IPS-20b (cell line): Measurements from ENCODE around the gene RFTN2.
"Not testable (repeated sequence)": the region's sequence is repeated elsewhere in the genome, so short reads cannot be mapped to it uniquely, and the experiment has no call there.

Source experiments
- H3K27ac ChIP-seq: one replicate; pipeline ENCODE4 v1.5.1; 2013; ENCODE audit warnings: low read length
- H3K27me3 ChIP-seq: 2 replicates; pipeline ENCODE4 v1.6.1; 2013; ENCODE audit warnings: mild to moderate bottlenecking, low read length, inconsistent platforms; ENCODE audit not compliant: insufficient read depth
- H3K36me3 ChIP-seq: 2 replicates; pipeline ENCODE4 v1.6.1; 2013; ENCODE audit warnings: low read depth, mild to moderate bottlenecking, inconsistent platforms, low read length, moderate library complexity; ENCODE audit not compliant: insufficient read depth
- H3K4me1 ChIP-seq: 2 replicates; pipeline ENCODE4 v1.6.1; 2013; ENCODE audit warnings: mild to moderate bottlenecking, control low read depth, inconsistent platforms, low read length, moderate library complexity; ENCODE audit not compliant: insufficient read depth
- H3K4me3 ChIP-seq: 2 replicates; pipeline ENCODE4 v1.5.1; 2013; ENCODE audit warnings: mild to moderate bottlenecking, low read length, inconsistent platforms
- H3K9ac ChIP-seq: 2 replicates; pipeline ENCODE4 v1.6.1; 2013; ENCODE audit warnings: low read depth, mild to moderate bottlenecking, inconsistent platforms, low read length, moderate library complexity
- H3K9me3 ChIP-seq: 2 replicates; pipeline ENCODE4 v1.6.1; 2013; ENCODE audit warnings: mild to moderate bottlenecking, low read depth, low read length, inconsistent platforms; ENCODE audit not compliant: insufficient read depth

Gene RFTN2, protein sequence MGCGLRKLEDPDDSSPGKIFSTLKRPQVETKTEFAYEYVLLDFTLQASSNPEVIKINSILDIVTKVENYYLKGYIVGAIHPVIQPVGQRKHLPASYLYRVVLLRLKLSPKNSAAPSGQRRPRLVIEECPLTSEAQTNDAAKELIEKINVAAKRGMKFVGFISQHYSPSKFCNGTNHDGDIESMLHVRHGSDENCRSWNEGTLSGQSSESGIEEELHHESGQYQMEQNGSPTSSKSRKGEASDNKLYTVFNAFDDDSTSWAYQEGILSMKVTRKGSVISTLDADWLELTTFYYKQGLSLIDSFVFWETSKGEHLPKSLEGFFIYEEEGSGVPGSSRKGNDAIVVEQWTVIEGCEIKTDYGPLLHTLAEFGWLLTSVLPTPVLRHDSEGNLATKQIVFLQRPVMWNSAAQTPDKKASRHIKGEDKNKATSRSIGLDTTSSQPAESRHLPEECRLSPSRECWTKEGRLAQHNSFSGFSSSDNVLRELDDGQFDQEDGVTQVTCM

DNA sequence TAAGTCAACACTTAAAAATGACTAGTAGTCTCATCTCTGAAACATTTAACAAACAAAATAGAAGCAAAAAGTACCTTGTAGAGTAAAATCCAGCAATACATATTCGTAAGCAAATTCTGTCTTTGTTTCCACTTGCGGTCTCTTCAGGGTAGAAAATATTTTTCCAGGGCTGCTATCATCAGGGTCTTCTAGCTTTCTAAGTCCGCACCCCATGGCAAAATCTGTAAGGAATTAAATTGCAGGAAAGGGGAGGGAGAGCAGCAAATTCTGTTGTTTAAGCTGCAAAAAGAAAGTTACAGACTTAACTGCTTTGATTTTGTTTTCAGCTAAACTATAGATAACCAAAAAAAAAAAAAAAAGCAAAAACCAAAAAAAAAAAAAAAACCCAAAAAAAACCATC is at the start of gene RFTN2:
RFTN2 (minus strand) TSS at position 342 of the 400 bp plus-strand sequence; CDS start at position 213, 129 bp downstream.
- Histone ChIP-seq H3K4me3 (peak within 1 kb of the TSS; percentile 59), H3K36me3 (no peaks in the 10 kb centered on the region), H3K9ac (peak within 1 kb of the TSS; percentile 68; the same call in 1 of the 2 replicates), H3K27ac (no peak within 1 kb of the TSS), H3K4me1 (peaks cover 22% of the 10 kb centered on the region), H3K27me3 (no peaks in the 10 kb centered on the region), H3K9me3 (no peaks in the 10 kb centered on the region)

GRCh38 chr2:197717863-197718262 is 42.5 kb upstream of the RFTN2 start:
- no peaks in the 10 kb centered on the region for H3K4me1 ChIP-seq
- peaks cover 13% of the 10 kb centered on the region for H3K36me3 ChIP-seq
- H3K27me3 ChIP-seq: no peaks in the 10 kb centered on the region
- H3K27ac ChIP-seq: no peak overlapping the region
- no peak overlapping the region for H3K4me3 ChIP-seq
- H3K9ac ChIP-seq: no peak overlapping the region
- H3K9me3 ChIP-seq: no peaks in the 10 kb centered on the region

GRCh38 chr2:197713271-197713670 is 37.9 kb upstream of the RFTN2 start:
- H3K36me3 ChIP-seq: peaks cover 43% of the 10 kb centered on the region

DNA sequence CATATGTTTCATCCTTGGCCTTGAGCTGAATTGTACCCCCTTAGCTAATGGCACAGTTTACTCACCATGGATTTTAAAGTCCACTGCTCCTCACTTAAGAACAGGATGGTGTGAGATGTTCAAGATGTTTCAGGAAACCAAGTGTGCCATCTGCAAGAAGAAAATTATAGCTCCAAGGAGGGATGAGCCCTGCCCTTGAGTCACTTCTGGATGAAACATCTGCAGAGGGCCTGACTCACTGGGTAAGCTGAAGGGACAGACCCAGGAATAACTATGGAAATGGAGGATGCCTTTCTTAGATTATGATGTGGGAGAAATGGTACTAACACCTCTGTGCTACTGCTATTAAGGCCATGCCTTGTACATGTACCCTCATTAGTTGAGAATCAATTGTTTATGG is 36.2 kb upstream of the RFTN2 start:
- no peak overlapping the region for H3K4me3 ChIP-seq
- H3K27ac ChIP-seq: no peak overlapping the region
- peaks cover 18% of the 10 kb centered on the region for H3K4me1 ChIP-seq
- no peaks in the 10 kb centered on the region for H3K9me3 ChIP-seq
- H3K9ac ChIP-seq: no peak overlapping the region
- H3K36me3 ChIP-seq: peaks cover 45% of the 10 kb centered on the region
- no peaks in the 10 kb centered on the region for H3K27me3 ChIP-seq

More at GRCh38 chr2:197713271-197713670, 37.9 kb upstream of the RFTN2 start:
- Histone ChIP-seq H3K9me3 (no peaks in the 10 kb centered on the region), H3K4me1 (peaks cover 8% of the 10 kb centered on the region), H3K27me3 (no peaks in the 10 kb centered on the region), H3K27ac (no peak overlapping the region), H3K4me3 (no peak overlapping the region), H3K9ac (no peak overlapping the region)

- H3K9ac ChIP-seq: no peak overlapping the region
- no peak overlapping the region for H3K27ac ChIP-seq
- H3K27me3 ChIP-seq: no peaks in the 10 kb centered on the region
- peaks cover 41% of the 10 kb centered on the region for H3K36me3 ChIP-seq
- H3K4me3 ChIP-seq: no peak overlapping the region
- no peaks in the 10 kb centered on the region for H3K9me3 ChIP-seq
- peaks cover 18% of the 10 kb centered on the region for H3K4me1 ChIP-seq
Observed at GRCh38 chr2:197710424-197711042, 35.1 kb upstream of the RFTN2 start.

DNA sequence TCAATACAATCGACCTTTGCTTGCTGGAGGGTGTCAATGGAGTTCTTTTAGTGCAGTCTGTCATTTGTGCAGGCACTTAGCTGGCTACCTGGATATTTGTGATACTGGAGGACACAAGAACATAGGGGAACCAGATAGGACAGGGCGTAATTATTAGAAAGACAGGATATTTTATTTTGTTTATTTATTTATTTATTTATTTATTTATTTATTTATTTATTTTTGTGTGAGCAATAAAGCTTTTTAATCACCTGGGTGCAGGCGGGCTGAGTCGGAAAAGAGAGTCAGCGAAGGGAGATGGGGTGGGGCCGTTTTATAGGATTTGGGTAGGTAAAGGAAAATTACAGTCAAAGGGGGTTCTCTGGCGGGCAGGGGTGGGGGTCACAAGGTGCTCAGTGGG is 33.8 kb upstream of the RFTN2 start:
- H3K9ac ChIP-seq, H3K27ac ChIP-seq, H3K9me3 ChIP-seq, H3K27me3 ChIP-seq: not testable (repeated sequence)
- Histone ChIP-seq H3K4me1 (peaks cover 24% of the 10 kb centered on the region), H3K36me3 (peaks cover 38% of the 10 kb centered on the region), H3K4me3 (peak overlapping the region; percentile 93)

DNA sequence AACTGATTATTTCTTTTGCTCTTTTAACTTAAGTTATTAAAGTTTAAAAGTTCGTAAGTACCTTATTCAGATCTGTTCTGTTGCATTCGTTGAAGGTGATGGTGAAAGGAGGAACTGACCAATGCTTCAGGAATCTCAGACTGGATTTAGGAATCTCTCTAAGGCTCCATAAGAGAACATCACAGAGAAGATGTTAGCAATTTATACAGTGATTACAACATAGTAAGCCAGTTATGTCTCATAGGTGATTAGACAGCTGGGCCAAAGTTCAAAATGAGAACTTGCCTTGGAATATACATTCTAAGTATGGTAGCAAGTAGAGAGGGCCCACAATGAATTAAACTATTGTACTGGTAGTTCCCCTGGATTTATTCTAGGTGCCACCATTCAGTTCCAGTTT is 32.9 kb upstream of the RFTN2 start:
- peak overlapping the region; percentile 41; the same call in 1 of the 2 replicates for H3K9ac ChIP-seq
- no peaks in the 10 kb centered on the region for H3K9me3 ChIP-seq
- H3K4me3 ChIP-seq: peak overlapping the region; percentile 93

GRCh38 chr2:197707316-197708213 is 32.2 kb upstream of the RFTN2 start:
- H3K36me3 ChIP-seq: peaks cover 28% of the 10 kb centered on the region
- peaks cover 26% of the 10 kb centered on the region for H3K4me1 ChIP-seq
- H3K9me3 ChIP-seq: no peaks in the 10 kb centered on the region
- peak overlapping the region; percentile 85; the same call in 1 of the 2 replicates for H3K9ac ChIP-seq
- peak overlapping the region; percentile 93 for H3K4me3 ChIP-seq
- no peak overlapping the region for H3K27ac ChIP-seq
- H3K27me3 ChIP-seq: no peaks in the 10 kb centered on the region

More for the DNA sequence above, 32.9 kb upstream of the RFTN2 start:
- no peaks in the 10 kb centered on the region for H3K27me3 ChIP-seq
- peaks cover 36% of the 10 kb centered on the region for H3K36me3 ChIP-seq
- peaks cover 26% of the 10 kb centered on the region for H3K4me1 ChIP-seq
- no peak overlapping the region for H3K27ac ChIP-seq

DNA sequence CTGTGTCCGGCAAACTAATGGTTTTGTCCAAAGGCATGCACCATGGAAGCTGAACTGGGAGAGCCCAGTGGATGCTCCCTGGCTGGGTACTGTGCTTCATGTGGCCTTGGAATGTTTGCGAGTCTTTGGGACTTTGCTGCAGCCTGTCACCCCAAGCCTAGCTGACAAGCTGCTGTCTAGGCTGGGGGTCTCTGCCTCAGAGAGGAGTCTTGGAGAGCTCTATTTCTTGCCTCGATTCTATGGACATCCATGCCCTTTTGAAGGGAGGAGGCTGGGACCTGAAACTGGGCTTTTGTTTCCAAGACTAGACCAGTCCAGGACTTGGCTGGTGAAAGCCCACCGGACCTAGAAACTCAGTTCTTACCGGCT is 31.4 kb upstream of the RFTN2 start:
- Histone ChIP-seq H3K4me3 (peak overlapping the region; percentile 93), H3K9ac (peak overlapping the region; percentile 85; the same call in 1 of the 2 replicates), H3K27ac (no peak overlapping the region), H3K9me3 (no peaks in the 10 kb centered on the region), H3K4me1 (peaks cover 26% of the 10 kb centered on the region), H3K36me3 (peaks cover 25% of the 10 kb centered on the region), H3K27me3 (no peaks in the 10 kb centered on the region)

DNA sequence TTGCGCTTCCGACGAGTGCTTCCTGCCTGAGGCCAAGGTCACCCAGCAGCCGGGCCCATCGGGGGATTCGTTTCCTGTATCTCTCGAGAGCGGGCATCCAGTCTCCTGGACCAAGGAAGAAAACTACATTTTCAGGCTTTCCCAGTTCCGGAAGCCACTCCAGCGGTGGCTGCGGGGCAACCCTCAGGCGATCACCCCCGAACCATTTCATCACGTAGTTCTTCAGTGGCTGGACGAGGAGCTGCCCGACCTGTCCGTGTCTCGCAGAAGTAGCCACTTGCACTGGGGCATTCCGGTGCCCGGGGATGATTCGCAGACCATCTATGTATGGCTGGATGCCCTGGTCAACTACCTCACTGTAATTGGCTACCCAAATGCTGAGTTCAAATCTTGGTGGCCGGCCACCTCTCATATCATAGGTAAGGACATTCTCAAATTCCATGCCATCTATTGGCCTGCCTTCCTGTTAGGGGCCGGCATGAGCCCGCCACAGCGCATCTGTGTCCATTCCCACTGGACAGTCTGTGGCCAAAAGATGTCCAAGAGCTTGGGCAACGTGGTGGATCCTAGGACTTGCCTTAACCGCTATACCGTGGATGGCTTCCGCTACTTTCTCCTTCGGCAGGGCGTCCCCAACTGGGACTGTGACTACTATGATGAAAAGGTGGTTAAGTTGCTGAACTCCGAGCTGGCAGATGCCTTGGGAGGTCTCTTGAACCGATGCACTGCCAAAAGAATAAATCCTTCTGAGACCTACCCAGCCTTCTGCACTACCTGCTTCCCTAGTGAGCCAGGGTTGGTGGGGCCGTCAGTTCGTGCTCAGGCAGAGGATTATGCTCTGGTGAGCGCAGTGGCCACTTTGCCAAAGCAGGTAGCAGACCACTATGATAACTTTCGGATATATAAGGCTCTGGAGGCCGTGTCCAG is 30.8 kb upstream of the RFTN2 start:
- Histone ChIP-seq H3K36me3 (peaks cover 18% of the 10 kb centered on the region; the same call in 1 of the 2 replicates), H3K9ac (peak overlapping the region; percentile 85; the same call in 1 of the 2 replicates), H3K4me3 (peak overlapping the region; percentile 93), H3K9me3 (no peaks in the 10 kb centered on the region), H3K4me1 (peaks cover 26% of the 10 kb centered on the region), H3K27ac (no peak overlapping the region), H3K27me3 (no peaks in the 10 kb centered on the region)
